GM23248 (cell line): Measurements from ENCODE around the gene TENM4.

Experiments used
- EZH2 ChIP-seq: fragments of 200-600 bp; sonication (generic); IDR thresholded peaks from 2 replicates; pipeline ENCODE4 v1.6.1; 2018; ENCODE audit warnings: antibody characterized with exemption, mild to moderate bottlenecking; ENCODE audit not compliant: insufficient read depth, poor library complexity, severe bottlenecking
- EZH2phosphoT487 ChIP-seq: fragments of 200-600 bp; sonication (generic); IDR thresholded peaks from 2 replicates; pipeline ENCODE4 v1.6.1; 2018; ENCODE audit warnings: antibody characterized with exemption, moderate library complexity, mild to moderate bottlenecking, low read depth; ENCODE audit not compliant: insufficient read depth

GRCh38 chr11:79294845-79295731 lies 145.7 kb downstream of the TENM4 start:
- TF ChIP-seq EZH2 (no peak), EZH2phosphoT487 (no peak)
